GM12875 (cell line): ENCODE data around the gene GAB2.

Experiments used
- H3K4me3 ChIP-seq: one replicate; pipeline ENCODE4 v1.5.1; 2011; ENCODE audit warnings: low read depth, low read length, control low read depth
- TF ChIP-seq, protein P1 (sequence below): IDR thresholded peaks from 2 replicates; pipeline ENCODE4 v1.5.1; 2011; ENCODE audit warnings: low read depth, mild to moderate bottlenecking, control low read depth, inconsistent platforms, low read length, moderate library complexity, borderline replicate concordance; ENCODE audit not compliant: insufficient read depth

The GAB2 gene

DNA sequence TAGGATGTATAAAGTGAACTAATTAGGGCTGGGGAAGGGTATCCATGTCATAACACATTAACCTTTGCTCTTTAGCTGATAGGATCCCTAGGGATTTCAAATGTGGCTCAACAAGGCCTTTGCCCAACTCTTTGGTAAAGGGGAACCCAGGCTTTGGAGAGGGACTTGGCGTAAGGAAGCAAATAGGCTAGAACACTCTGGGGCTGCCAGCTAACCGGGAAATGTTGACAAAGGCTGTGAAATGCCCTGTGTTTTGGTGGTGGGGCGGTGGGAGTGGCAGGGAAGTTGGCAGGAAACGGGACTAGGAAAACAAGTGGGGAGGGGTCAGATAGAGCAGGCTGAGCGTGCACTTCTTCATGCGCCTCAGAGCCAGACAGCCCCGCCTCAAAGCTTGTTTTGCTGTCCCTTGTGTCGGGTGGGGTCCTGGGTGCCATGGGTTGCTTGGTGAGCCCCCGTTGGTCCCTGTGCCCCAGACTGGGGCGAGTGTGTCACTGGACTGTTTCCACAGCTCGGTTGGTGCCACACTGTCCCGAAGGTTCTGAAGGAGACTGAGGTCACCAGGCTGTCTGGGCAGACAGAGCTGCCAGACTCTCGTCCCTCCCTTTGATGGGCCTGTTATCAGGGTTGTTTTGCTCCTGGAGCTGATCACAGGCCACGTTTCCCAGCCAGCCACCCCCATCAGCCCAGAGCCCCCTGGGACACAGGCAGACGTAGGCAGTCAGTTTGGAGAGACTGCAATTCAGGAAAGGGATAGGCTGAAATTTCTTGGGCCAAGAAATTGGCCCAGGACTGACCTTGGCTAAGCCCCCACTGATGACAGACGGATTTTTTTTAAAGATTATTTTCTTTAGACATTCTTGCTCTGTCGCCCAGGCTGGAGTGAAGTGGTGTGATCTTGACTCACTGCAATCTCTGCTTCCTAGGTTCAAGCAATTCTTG, 248.8 kb downstream of the GAB2 start:
- TF ChIP-seq, protein P1, sequence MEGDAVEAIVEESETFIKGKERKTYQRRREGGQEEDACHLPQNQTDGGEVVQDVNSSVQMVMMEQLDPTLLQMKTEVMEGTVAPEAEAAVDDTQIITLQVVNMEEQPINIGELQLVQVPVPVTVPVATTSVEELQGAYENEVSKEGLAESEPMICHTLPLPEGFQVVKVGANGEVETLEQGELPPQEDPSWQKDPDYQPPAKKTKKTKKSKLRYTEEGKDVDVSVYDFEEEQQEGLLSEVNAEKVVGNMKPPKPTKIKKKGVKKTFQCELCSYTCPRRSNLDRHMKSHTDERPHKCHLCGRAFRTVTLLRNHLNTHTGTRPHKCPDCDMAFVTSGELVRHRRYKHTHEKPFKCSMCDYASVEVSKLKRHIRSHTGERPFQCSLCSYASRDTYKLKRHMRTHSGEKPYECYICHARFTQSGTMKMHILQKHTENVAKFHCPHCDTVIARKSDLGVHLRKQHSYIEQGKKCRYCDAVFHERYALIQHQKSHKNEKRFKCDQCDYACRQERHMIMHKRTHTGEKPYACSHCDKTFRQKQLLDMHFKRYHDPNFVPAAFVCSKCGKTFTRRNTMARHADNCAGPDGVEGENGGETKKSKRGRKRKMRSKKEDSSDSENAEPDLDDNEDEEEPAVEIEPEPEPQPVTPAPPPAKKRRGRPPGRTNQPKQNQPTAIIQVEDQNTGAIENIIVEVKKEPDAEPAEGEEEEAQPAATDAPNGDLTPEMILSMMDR = no peak
- no peak overlapping the region for H3K4me3 ChIP-seq

- H3K4me3 ChIP-seq = no peak overlapping the region
- TF ChIP-seq, protein P1 = no peak
Observed at GRCh38 chr11:78166855-78167469, 250.7 kb downstream of the GAB2 start.
